Stomach (tissue), 4 donors: ENCODE measurements around the gene TOMM5.

Experiments
- CTCF ChIP-seq, 7 experiments: fragments of 450-650 bp in 4 of 7; fragments of 200-600 bp in 3 of 7; sonication (generic) in 3 of 7; IDR thresholded peaks; one replicate each; pipeline ENCODE4 v1.5.1; 2016 to 2019; ENCODE audit warnings: antibody characterized with exemption in 7 of 7, control low read depth in 2 of 7, mild to moderate bottlenecking in 1 of 7
- POLR2A ChIP-seq, 4 donors: fragments of 450-650 bp; IDR thresholded peaks; one replicate each; pipeline ENCODE4 v1.6.1; 2016; ENCODE audit warnings: antibody characterized with exemption in 4 of 4, control low read depth in 2 of 4, mild to moderate bottlenecking in 1 of 4, moderate library complexity in 1 of 4
- POLR2AphosphoS5 ChIP-seq, 3 donors: sonication (generic); formaldehyde crosslinking; IDR thresholded peaks; one replicate each; pipeline ENCODE4 v1.6.1; 2016; ENCODE audit warnings: antibody characterized with exemption in 3 of 3

- no peak for TF ChIP-seq CTCF (IDR thresholded peaks at IDR 0.05)
- TF ChIP-seq POLR2AphosphoS5 (IDR thresholded peaks at IDR 0.05): no peak
- TF ChIP-seq POLR2A (IDR thresholded peaks at IDR 0.05): no peak
Observed at GRCh38 chr9:37563806-37564513, 28.4 kb downstream of the TOMM5 start.
